Small intestine (tissue), 7 donors: ENCODE results near the gene PPIP5K1. TPM values are rescaled to one million over a fixed set of nuclear protein-coding genes. Genes with fewer than 3 reads are reported as not detected.

Experiments
- DNase-seq, 2 donors: peaks; one replicate each; pipeline versions ENCODE4 v3.0.0 to v3.0.0-alpha.2; 2013
- FAIRE-seq: peaks from 2 replicates; lab custom pipeline; 2012; peaks lifted over from hg19 to GRCh38; lab: Jason Lieb, UNC
- H3K27ac ChIP-seq, 3 donors: one replicate each; pipeline ENCODE4 v1.5.1; 2013; ENCODE audit warnings: low read length in 2 of 3, mild to moderate bottlenecking in 2 of 3, control low read depth in 1 of 3, inconsistent platforms in 1 of 3, low read depth in 1 of 3, moderate library complexity in 1 of 3
- H3K27me3 ChIP-seq, 3 donors: one replicate each; pipeline ENCODE4 v1.6.1; 2013; ENCODE audit warnings: low read length in 3 of 3, inconsistent platforms in 1 of 3; ENCODE audit not compliant: control insufficient read depth in 3 of 3, insufficient read depth in 3 of 3
- H3K36me3 ChIP-seq, 3 donors: one replicate each; pipeline ENCODE4 v1.6.1; 2013; ENCODE audit warnings: low read length in 3 of 3, inconsistent platforms in 1 of 3, low read depth in 1 of 3, mild to moderate bottlenecking in 1 of 3, moderate library complexity in 1 of 3; ENCODE audit not compliant: control insufficient read depth in 3 of 3, insufficient read depth in 2 of 3
- H3K4me1 ChIP-seq, 3 donors: one replicate each; pipeline ENCODE4 v1.6.1; 2013; ENCODE audit warnings: low read length in 2 of 3, inconsistent platforms in 1 of 3, low read depth in 1 of 3, mild to moderate bottlenecking in 1 of 3, moderate library complexity in 1 of 3; ENCODE audit not compliant: control insufficient read depth in 3 of 3, insufficient read depth in 2 of 3
- H3K4me3 ChIP-seq, 3 donors: one replicate each; pipeline ENCODE4 v1.5.1; 2013; ENCODE audit warnings: low read length in 3 of 3, control low read depth in 1 of 3, inconsistent platforms in 1 of 3, low read depth in 1 of 3, mild to moderate bottlenecking in 1 of 3, moderate library complexity in 1 of 3
- H3K9me3 ChIP-seq, 2 donors: one replicate each; pipeline ENCODE4 v1.6.1; 2013; ENCODE audit warnings: low read depth in 1 of 2, low read length in 1 of 2; ENCODE audit not compliant: control insufficient read depth in 2 of 2, insufficient read depth in 1 of 2
- WGBS, 3 donors: extraction: QIAGEN DNeasy Blood & Tissue Kit; methylation state at CpG; one replicate each; pipeline ENCODE4 v1.1.7; 2013; 5-methylcytosine and 5-hydroxymethylcytosine counted together
- polyA plus RNA-seq, 4 donors: library from polyadenylated mRNA; stranded (reverse) in 3 of 4; unstranded in 1 of 4; fragments of 200-250 nt in 3 of 4; fragments of 120-200 nt in 1 of 4; gene quantifications; one replicate each; pipeline versions ENCODE4 v1.2.1 to v1.2.3, GENCODE V29; 2013
- donor health status: healthy with polysubstance abuse.
- donor health status: control.
- donor health status: control.
- donor health status: Bipolar disorder and iron deficiency.
- donor health status: healthy.

PPIP5K1 gene
- polyA plus RNA-seq, 4 donors = 15.5 to 79.8 (median 62.9) TPM

DNA sequence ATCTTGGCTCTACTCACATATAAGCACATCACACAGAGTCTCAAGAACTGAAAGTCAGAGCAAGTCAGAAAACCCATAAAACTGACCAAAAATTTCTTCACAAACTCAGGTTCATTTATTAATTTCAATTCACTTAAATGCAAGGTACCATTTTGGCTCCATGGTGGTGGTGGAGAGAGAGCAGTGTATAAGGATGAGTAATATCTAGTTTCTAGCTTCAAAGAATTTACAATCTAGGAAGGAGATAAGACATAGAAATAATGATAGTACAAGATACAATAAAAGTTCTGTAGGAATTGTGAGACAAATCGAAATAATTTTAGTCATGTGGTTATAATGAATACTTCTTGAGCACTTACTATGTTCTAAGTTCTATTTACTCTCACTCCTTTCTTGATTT, 90.4 kb downstream of the PPIP5K1 start:
- H3K27ac ChIP-seq = no peak overlapping the region
- H3K4me3 ChIP-seq = no peak overlapping the region
- 77 to 92% (median 78%) methylated on average over 1 of the region's 1 CpG for WGBS, 3 donors
- DNase-seq (no peak), FAIRE-seq (no peak)
- no peaks in the 10 kb centered on the region for H3K27me3 ChIP-seq
- no peaks in the 10 kb centered on the region for H3K9me3 ChIP-seq
- H3K36me3 ChIP-seq = no peaks in the 10 kb centered on the region
- H3K4me1 ChIP-seq = no peaks in the 10 kb centered on the region

GRCh38 chr15:43498990-43499389, 91.0 kb downstream of the PPIP5K1 start:
- H3K9me3 ChIP-seq = no peaks in the 10 kb centered on the region
- H3K4me3 ChIP-seq = no peak overlapping the region
- H3K36me3 ChIP-seq = no peaks in the 10 kb centered on the region
- H3K27ac ChIP-seq = no peak overlapping the region
- FAIRE-seq (no peak), DNase-seq (no peak)
- 75 to 97% (median 88%) methylated on average over 3 of the region's 3 CpGs for WGBS, 3 donors
- H3K27me3 ChIP-seq = no peaks in the 10 kb centered on the region
- no peaks in the 10 kb centered on the region for H3K4me1 ChIP-seq

DNA sequence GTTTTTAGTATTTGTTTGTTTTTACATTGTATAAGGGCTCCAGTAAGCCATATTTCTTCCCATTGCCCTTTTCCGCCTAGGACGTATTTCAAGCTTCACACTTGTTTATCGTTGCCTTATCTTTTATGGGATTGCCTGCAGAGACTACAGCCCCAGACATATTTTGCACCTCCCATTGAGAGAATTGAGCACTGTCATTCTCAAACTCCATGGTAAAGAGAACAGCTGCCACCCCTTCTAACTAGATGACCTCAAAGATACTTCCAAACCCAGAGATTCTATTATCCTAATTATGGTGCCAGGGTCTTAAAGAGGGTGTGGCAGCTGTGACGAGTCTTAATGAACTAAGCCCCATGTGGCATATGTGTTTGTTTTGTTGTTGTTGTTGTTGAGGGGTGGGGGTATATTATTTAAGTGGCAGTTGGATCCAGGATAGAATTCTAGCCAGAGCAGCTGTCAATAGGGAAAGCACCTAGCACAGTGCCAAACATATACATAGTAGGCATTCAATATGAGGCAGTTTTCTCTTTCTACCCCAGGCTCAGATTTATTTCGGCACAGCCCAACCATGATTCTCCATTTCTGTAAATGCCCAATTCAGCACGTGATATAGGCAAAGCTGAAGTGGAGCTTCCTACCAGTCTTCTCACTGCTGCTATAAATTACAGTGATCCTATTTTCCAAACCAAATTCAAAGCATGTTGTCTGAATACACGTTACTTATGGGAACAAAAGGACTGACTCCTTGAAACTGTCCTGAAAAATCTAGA, 96.1 kb downstream of the PPIP5K1 start:
- 46 to 65% (median 62%) methylated on average over 7 of the region's 7 CpGs for WGBS, 3 donors
- H3K4me1 ChIP-seq = peaks cover 3 to 9% (median 4%) of the 10 kb centered on the region in 3 donors
- no peaks in the 10 kb centered on the region for H3K9me3 ChIP-seq
- FAIRE-seq = no peak
- H3K27ac ChIP-seq = peak overlapping the region in 2 of 3 donors; percentile 52 to 72
- H3K27me3 ChIP-seq = no peaks in the 10 kb centered on the region
- H3K4me3 ChIP-seq = peak overlapping the region in 2 of 3 donors; percentile 65 to 71
- H3K36me3 ChIP-seq = peaks cover 0 to 3% (median 0%) of the 10 kb centered on the region in 3 donors
- no peak for DNase-seq

DNA sequence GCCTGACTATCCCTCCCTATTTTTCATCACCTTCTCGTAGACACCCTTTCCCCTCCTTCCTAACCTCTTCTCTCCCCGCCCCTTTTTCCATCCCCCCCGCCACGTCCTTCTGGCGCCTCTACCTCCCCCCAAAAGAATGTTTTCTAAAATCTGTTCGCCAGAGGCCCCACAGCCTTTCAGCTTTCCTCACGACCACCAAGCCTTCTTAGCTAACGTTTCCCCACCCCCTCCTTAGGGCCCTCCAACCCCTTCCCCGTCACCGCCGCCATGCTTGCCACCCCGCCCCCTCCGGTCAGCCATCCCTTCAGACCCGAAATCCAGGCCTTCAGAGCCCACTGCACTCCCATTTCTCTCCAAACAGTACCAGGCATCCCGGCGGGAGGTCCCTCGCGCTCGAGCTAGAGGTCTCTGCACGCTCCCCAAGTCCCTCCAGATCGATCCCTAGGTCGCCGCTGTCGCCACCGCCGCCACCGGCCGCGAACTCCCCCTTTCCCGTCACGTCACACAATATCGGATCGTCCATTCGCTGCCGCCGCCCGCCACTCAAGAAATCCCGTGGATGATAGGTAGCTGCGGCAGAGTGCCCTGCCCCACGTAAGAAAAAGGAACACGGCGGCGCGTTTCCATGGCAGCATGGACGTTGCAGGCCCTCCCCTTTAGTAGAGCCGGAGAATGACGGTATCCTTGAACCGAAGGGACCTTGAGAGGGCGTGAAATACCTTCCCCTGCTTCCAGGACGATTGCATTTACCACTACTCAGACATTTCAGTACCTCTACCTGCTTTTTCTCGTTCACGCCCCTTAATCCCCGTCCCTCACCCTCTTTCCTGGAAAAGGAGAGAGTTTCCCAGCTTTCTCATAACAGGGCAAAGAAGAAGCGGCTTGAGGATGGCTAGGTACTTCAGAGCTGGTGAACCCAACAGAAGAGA, 97.1 kb downstream of the PPIP5K1 start, which contains the start of gene TP53BP1:
Gene TP53BP1, minus strand, starts transcription at position 484 of the 929 bp plus-strand sequence. Its CDS starts 113 bp downstream, at position 371.
- FAIRE-seq (no peak), DNase-seq (peak; percentile 96 to 97)
- no peaks in the 10 kb centered on the region for H3K9me3 ChIP-seq
- no peaks in the 10 kb centered on the region for H3K27me3 ChIP-seq
- peak within 1 kb of the TSS; percentile 65 to 91 (median 71) for H3K4me3 ChIP-seq
- WGBS, 3 donors = 0 to 1% (median 0%) methylated on average over 50 to 54 of the region's 54 CpGs
- H3K36me3 ChIP-seq = peaks cover 0 to 7% (median 0%) of the 10 kb centered on the region in 3 donors
- peaks cover 3 to 9% (median 4%) of the 10 kb centered on the region in 3 donors for H3K4me1 ChIP-seq
- H3K27ac ChIP-seq = peak within 1 kb of the TSS in 2 of 3 donors; percentile 77 to 90

DNA sequence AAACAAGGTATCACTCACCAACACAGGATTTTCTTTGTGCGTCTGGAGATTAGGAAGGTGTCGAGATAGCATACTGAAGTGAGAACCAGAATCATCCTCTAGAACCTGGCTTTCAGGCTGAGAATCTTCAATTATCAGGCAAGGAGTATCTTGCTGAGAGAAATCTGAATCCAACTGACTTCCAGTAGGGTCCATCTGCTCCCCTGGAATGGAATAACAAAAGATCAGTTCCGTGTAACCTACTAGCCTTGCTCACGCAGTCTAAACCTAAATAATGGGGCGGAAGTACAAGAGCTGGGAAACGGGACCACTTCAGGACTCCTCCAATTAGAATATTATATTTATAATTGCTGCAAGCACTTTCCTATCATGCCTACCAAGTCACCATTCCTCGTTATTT, 97.7 kb downstream of the PPIP5K1 start:
- FAIRE-seq (no peak), DNase-seq (no peak)
- Histone ChIP-seq H3K9me3 (no peaks in the 10 kb centered on the region), H3K36me3 (peaks cover 0 to 12% (median 0%) of the 10 kb centered on the region in 3 donors), H3K27me3 (no peaks in the 10 kb centered on the region), H3K4me3 (peak overlapping the region; percentile 65 to 91 (median 71)), H3K4me1 (peaks cover 3 to 9% (median 4%) of the 10 kb centered on the region in 3 donors), H3K27ac (peak overlapping the region in 1 of 3 donors; percentile 77)
- WGBS, 3 donors = 11 to 22% (median 19%) methylated on average over 7 of the region's 7 CpGs

DNA sequence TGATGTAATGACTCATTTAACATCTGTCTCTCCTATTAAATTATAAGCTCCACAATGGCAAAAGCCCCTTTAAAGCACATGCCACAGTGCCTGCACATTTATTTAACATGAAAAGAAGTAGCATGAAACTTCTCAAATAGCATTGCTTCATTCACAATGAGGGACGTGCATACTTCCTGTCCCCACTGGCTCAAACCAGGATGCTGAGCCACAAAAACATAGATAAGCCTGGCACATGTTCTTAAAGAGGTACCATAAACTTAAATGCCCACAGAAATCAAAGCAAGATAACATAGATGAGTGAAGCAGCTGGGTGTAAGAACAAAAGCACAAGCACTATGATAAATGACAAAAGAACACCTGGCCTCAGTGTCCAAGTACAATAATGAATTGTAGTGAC, 100.8 kb downstream of the PPIP5K1 start:
- DNase-seq (peak; percentile 36 to 48), FAIRE-seq (no peak)
- Histone ChIP-seq H3K27me3 (no peaks in the 10 kb centered on the region), H3K27ac (no peak overlapping the region), H3K36me3 (peaks cover 0 to 20% (median 0%) of the 10 kb centered on the region in 3 donors), H3K9me3 (no peaks in the 10 kb centered on the region), H3K4me3 (no peak overlapping the region), H3K4me1 (peaks cover 3 to 9% (median 4%) of the 10 kb centered on the region in 3 donors)
- WGBS, 3 donors = 3 to 9% (median 9%) methylated on average over 1 of the region's 1 CpG

- DNase-seq (no peak), FAIRE-seq (no peak)
- H3K27me3 ChIP-seq = no peaks in the 10 kb centered on the region
- no peak overlapping the region for H3K4me3 ChIP-seq
- H3K36me3 ChIP-seq = peaks cover 0 to 20% (median 0%) of the 10 kb centered on the region in 3 donors
- H3K9me3 ChIP-seq = no peaks in the 10 kb centered on the region
- no peak overlapping the region for H3K27ac ChIP-seq
- 70 to 80% (median 77%) methylated on average over 3 of the region's 3 CpGs for WGBS, 3 donors
- H3K4me1 ChIP-seq = peaks cover 3 to 7% (median 4%) of the 10 kb centered on the region in 3 donors
Measured at GRCh38 chr15:43488790-43489189, 101.2 kb downstream of the PPIP5K1 start.
